ENCODE measurements around the gene KCTD13. TPM values are rescaled to one million over a fixed set of nuclear protein-coding genes. Genes with fewer than 3 reads are reported as not detected.

Gene KCTD13
- total RNA-seq, result 13.2 and 14.3 TPM in 2 replicates

GRCh38 chr16:29925781-29926710, at the start of gene KCTD13:
Gene KCTD13 (minus strand): TSS chr16:29926226. CDS start chr16:29926033, 193 bp downstream.

GRCh38 chr16:29973384-29974246, 47.6 kb upstream of the KCTD13 start, which contains the start of gene TAOK2:
Gene TAOK2 (plus strand): TSS chr16:29973868. CDS start chr16:29977773, 3,905 bp downstream.

GRCh38 chr16:29961479-29962343, 35.7 kb upstream of the KCTD13 start, which contains the start of gene TMEM219:
Gene TMEM219 (plus strand): TSS chr16:29962079. CDS start chr16:29963144, 1,065 bp downstream.

GRCh38 chr16:29900102-29900887, 25.7 kb downstream of the KCTD13 start, which contains the start of gene ASPHD1:
Gene ASPHD1 (plus strand): TSS chr16:29900488. CDS start chr16:29900972, 484 bp downstream.

DNA sequence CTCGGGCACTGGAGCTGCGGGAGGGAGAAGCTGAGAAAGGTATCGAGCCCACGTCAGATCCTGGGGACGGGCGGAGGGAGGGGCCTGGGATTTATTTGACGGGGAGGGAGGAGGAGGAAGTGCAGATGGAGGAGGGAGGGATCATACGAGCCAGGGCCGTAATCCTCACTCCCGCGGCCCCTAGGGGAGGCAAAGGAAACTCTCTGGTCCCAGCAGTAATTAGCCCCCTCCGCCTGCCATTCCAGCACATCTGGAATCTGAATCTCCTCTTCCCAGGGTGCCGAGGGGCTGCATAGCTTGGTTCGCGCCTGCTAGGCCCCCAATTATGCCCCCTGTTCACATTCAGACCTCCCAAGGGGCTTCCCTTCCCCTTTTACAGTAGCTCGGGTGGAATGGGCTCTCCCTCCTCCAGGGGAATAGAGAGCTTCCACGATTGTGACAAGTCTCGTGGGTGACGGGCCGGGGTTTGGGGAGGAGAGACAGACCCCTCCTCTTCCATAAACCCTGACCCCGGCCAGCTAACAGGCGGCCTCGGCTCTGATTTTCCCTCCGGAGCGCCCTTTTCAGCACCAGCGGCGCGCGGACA, 26.4 kb downstream of the KCTD13 start, which contains the start of gene SEZ6L2:
TSS of gene SEZ6L2 (minus strand) at position 35 of the 586 bp plus-strand sequence. CDS start 531 bp downstream, outside the sequence.

GRCh38 chr16:29862884-29863668, 63.0 kb downstream of the KCTD13 start, which contains the start of gene CDIPT:
Gene CDIPT (minus strand): TSS chr16:29863226. CDS start chr16:29862857, 369 bp downstream.

Other genes starting within 250 kb of the KCTD13 start
- 101 and 156 TPM in 2 replicates for gene QPRT, start 247.0 kb downstream of the KCTD13 start, total RNA-seq
- not detected in 2 replicates for gene C16orf54, start 180.2 kb downstream of the KCTD13 start, total RNA-seq
- gene ZG16, start 148.0 kb downstream of the KCTD13 start, total RNA-seq, result not detected in 2 replicates
- 33.2 and 134 TPM in 2 replicates for gene KIF22, start 135.5 kb downstream of the KCTD13 start, total RNA-seq
- 128 and 170 TPM in 2 replicates for gene MAZ, start 119.7 kb downstream of the KCTD13 start, total RNA-seq
- gene PRRT2, start 114.0 kb downstream of the KCTD13 start, total RNA-seq, result 1.8 and 2.9 TPM in 2 replicates
- gene PAGR1, start 110.1 kb downstream of the KCTD13 start, total RNA-seq, result 21.1 and 30.1 TPM in 2 replicates
- gene MVP, start 105.8 kb downstream of the KCTD13 start, total RNA-seq, result 413 and 417 TPM in 2 replicates
- 59.4 and 102 TPM in 2 replicates for gene CDIPT, start 63.0 kb downstream of the KCTD13 start, total RNA-seq
- 2.1 and 10.0 TPM in 2 replicates for gene SEZ6L2, start 26.7 kb downstream of the KCTD13 start, total RNA-seq
- gene ASPHD1, start 25.7 kb downstream of the KCTD13 start, total RNA-seq, result 9.1 and 9.4 TPM in 2 replicates
- gene TMEM219, start 35.9 kb upstream of the KCTD13 start, total RNA-seq, result 49.6 and 86.6 TPM in 2 replicates
- gene TAOK2, start 47.6 kb upstream of the KCTD13 start, total RNA-seq, result 56.2 and 62.0 TPM in 2 replicates
- 9.0 and 15.5 TPM in 2 replicates for gene HIRIP3, start 69.4 kb upstream of the KCTD13 start, total RNA-seq
- gene INO80E, start 70.0 kb upstream of the KCTD13 start, total RNA-seq, result 17.2 and 47.3 TPM in 2 replicates
- gene DOC2A, start 84.8 kb upstream of the KCTD13 start, total RNA-seq, result 0.22 and 0.62 TPM in 2 replicates
- not detected in 2 replicates for gene C16orf92, start 97.0 kb upstream of the KCTD13 start, total RNA-seq
- gene TLCD3B, start 105.0 kb upstream of the KCTD13 start, total RNA-seq, result 0.22 TPM in 1 of 2 replicates, not detected in the other
- gene ALDOA, start 139.5 kb upstream of the KCTD13 start, total RNA-seq, result 528 and 721 TPM in 2 replicates
- 226 and 306 TPM in 2 replicates for gene PPP4C, start 149.8 kb upstream of the KCTD13 start, total RNA-seq
- 0.11 and 0.12 TPM in 2 replicates for gene TBX6, start 165.7 kb upstream of the KCTD13 start, total RNA-seq
- 4.6 and 5.5 TPM in 2 replicates for gene YPEL3, start 170.0 kb upstream of the KCTD13 start, total RNA-seq
- gene GDPD3, start 187.3 kb upstream of the KCTD13 start, total RNA-seq, result 0.55 and 1.1 TPM in 2 replicates
- 28.6 and 32.9 TPM in 2 replicates for gene MAPK3, start 197.0 kb upstream of the KCTD13 start, total RNA-seq